HepG2 (cell line): ENCODE data around the gene LGALS7B. TPM values are rescaled to one million over a fixed set of nuclear protein-coding genes. Genes with fewer than 3 reads are reported as not detected.
A peak's percentile ranks its signal among the peaks of the same experiment; 100 is the strongest.
"Not testable (repeated sequence)": the region's sequence is repeated elsewhere in the genome, so short reads cannot be mapped to it uniquely, and the experiment has no call there.

ENCODE experiments used
- ATAC-seq: fragments of 200-7000 bp; cut with Tn5 transposase; 3 replicates; pipeline ENCODE4 v1.9.1; 2020; ENCODE audit warnings: mild to moderate bottlenecking, moderate library complexity
- BruUV-seq: library from RNA; stranded (reverse); fragments of 400-500 nt; replicated peaks from 2 replicates; lab custom pipeline; 2021; lab: Mats Ljungman, UMichigan
- CTCF ChIA-PET: fragments of 300-600 bp; formaldehyde crosslinking; extraction: SDS; loops from one replicate; lab custom pipeline; 2021; ENCODE audit warnings: low total read pairs, inconsistent platforms, low intra/inter-chr PET ratio; lab: Yijun Ruan, JAX
- POLR2A ChIA-PET: fragments of 350-600 bp; sonication (Branson Sonifier 250); formaldehyde crosslinking; loops from one replicate; lab custom pipeline; 2020; ENCODE audit warnings: antibody characterized with exemption, inconsistent platforms; lab: Yijun Ruan, JAX
- DNase-seq: peaks from one replicate; pipeline ENCODE4 v3.0.0-alpha.2; 2015; ENCODE audit warnings: low spot score
- FAIRE-seq: peaks from 3 replicates; lab custom pipeline; 2011; peaks lifted over from hg19 to GRCh38; lab: Jason Lieb, UNC
- H2AFZ ChIP-seq: one replicate; pipeline ENCODE4 v1.6.1; 2011; ENCODE audit warnings: low read length, inconsistent platforms
- H3K27ac ChIP-seq: fragments of 300-600 bp; 3 replicates; pipeline ENCODE4 v1.8.0; 2011; ENCODE audit warnings: mixed run types, mild to moderate bottlenecking, mixed read lengths, low read length, inconsistent platforms; ENCODE audit not compliant: insufficient read depth; ENCODE audit errors: extremely low read length
- H3K27me3 ChIP-seq, 2 experiments: fragments of 200-600 bp in 1 of 2; 2 replicates in 1 of 2; 3 replicates in 1 of 2; pipeline versions ENCODE4 v1.6.0 to v1.8.0; 2011; ENCODE audit warnings: low read length in 2 of 2, mild to moderate bottlenecking in 2 of 2, moderate library complexity in 2 of 2, inconsistent platforms in 1 of 2; ENCODE audit not compliant: insufficient read depth in 2 of 2, control insufficient read depth in 1 of 2
- H3K36me3 ChIP-seq, 2 experiments: fragments of 200-600 bp in 1 of 2; replicated peaks in 1 of 2; 2 replicates in 1 of 2; 3 replicates in 1 of 2; pipeline versions ENCODE4 v1.5.1 to v1.8.0; 2011; ENCODE audit warnings: low read length in 2 of 2, inconsistent platforms in 1 of 2; ENCODE audit not compliant: insufficient read depth in 2 of 2, control insufficient read depth in 1 of 2
- H3K4me1 ChIP-seq: 2 replicates; pipeline ENCODE4 v1.5.1; 2012; ENCODE audit warnings: low read length, inconsistent platforms; ENCODE audit not compliant: insufficient read depth
- H3K4me2 ChIP-seq: 2 replicates; pipeline ENCODE4 v1.6.0; 2011; ENCODE audit warnings: low read depth, low read length, inconsistent platforms
- H3K4me3 ChIP-seq, 3 experiments: fragments of 200-600 bp in 1 of 3; sonication (generic), shearing (Covaris generic) in 1 of 3; replicated peaks in 1 of 3; 2 replicates each; pipeline ENCODE4 v1.5.1; 2011 to 2016; ENCODE audit warnings: low read length in 3 of 3, inconsistent platforms in 2 of 3, low read depth in 2 of 3, mild to moderate bottlenecking in 2 of 3, control low read depth in 1 of 3, mixed read lengths in 1 of 3; ENCODE audit not compliant: insufficient read depth in 1 of 3
- H3K79me2 ChIP-seq: one replicate; pipeline ENCODE4 v1.6.1; 2011; ENCODE audit warnings: low read length, inconsistent platforms; ENCODE audit not compliant: insufficient read depth
- H3K9ac ChIP-seq: 2 replicates; pipeline ENCODE4 v1.6.0; 2011; ENCODE audit warnings: mild to moderate bottlenecking, low read depth, low read length, inconsistent platforms; ENCODE audit not compliant: insufficient read depth
- H3K9me3 ChIP-seq: 2 replicates; pipeline ENCODE4 v1.5.1; 2012; ENCODE audit warnings: mild to moderate bottlenecking, low read length
- H4K20me1 ChIP-seq: 2 replicates; pipeline ENCODE4 v1.6.0; 2011; ENCODE audit warnings: inconsistent platforms, mild to moderate bottlenecking, low read length, moderate library complexity; ENCODE audit not compliant: insufficient read depth
- YEATS2 ChIP-seq: sonication (generic); formaldehyde crosslinking; IDR thresholded peaks from 2 replicates; pipeline ENCODE4 v1.4.0; 2020; ENCODE audit warnings: missing genetic modification reagents, borderline replicate concordance
- WGBS: methylation state at CpG from one replicate; pipeline ENCODE4 v1.1.6; 2017; ENCODE audit warnings: low lambda C conversion rate; 5-methylcytosine and 5-hydroxymethylcytosine counted together
- in situ Hi-C: cut with HindIII; loops from 2 replicates; pipeline ENCODE4 v1.10.0; 2017; ENCODE audit warnings: low pct_unique_long_range_greater_than_20kb; ENCODE audit not compliant: extremely low pct_ligation_motif_present
- intact Hi-C: fragments of 100-400 bp; cut with micrococcal nuclease; formaldehyde crosslinking; loops from one replicate; pipeline ENCODE4 v1.10.0; 2022; ENCODE audit not compliant: unreplicated experiment
- polyA plus RNA-seq, 8 experiments: library from polyadenylated mRNA; depleted of rRNA in 3 of 8; stranded (reverse) in 7 of 8; unstranded in 1 of 8; fragments of >200 nt; fragmentation: Illumina TruSeq in 4 of 8; extraction: Trizol in 4 of 8; gene quantifications; 2 replicates each; pipeline versions ENCODE4 v1.2.1 to v1.2.3, GENCODE V29; 2011 to 2016; ENCODE audit warnings: low read depth in 4 of 8, missing spikeins in 1 of 8, mixed read lengths in 1 of 8; ENCODE audit not compliant: insufficient read depth in 1 of 8
- total RNA-seq, 5 experiments: library from RNA; depleted of rRNA; stranded (reverse); fragments of >200 nt; fragmentation: Illumina TruSeq; extraction: Trizol; gene quantifications; 2 replicates each; pipeline ENCODE4 v1.2.3, GENCODE V29; 2016; ENCODE audit warnings: low read depth in 1 of 5
- TF ChIP-seq, protein P1 (sequence below): sonication (generic); formaldehyde crosslinking; IDR thresholded peaks from 2 replicates; pipeline ENCODE4 v1.5.1; 2020; ENCODE audit warnings: mild to moderate bottlenecking, missing genetic modification reagents, moderate library complexity

LGALS7B gene
- total and polyA plus RNA-seq, 2 of the 13 experiments (the other 11 are each of a cell fraction or from before 2014, with no cell fraction given), result 1.7 to 2.1 TPM

- POLR2A ChIA-PET, result no interaction called here
- DNase-seq (no peak), FAIRE-seq (no peak), ATAC-seq (no peak; the same call in 2 of the 3 replicates)
- BruUV-seq, result no TSS peak
- Histone ChIP-seq H3K4me3 (no peak overlapping the region), H3K4me1 (peaks cover 12% of the 10 kb centered on the region), H3K27me3 (no peaks in the 10 kb centered on the region), H3K27ac (no peak overlapping the region), H3K36me3 (no peaks in the 10 kb centered on the region), H3K9me3 (no peaks in the 10 kb centered on the region), H3K79me2 (no peaks in the 10 kb centered on the region), H3K9ac (no peak overlapping the region), H4K20me1 (no peaks in the 10 kb centered on the region), H2AFZ (no peak overlapping the region), H3K4me2 (no peak overlapping the region)
- CTCF ChIA-PET, result interaction anchor here (0.8 kb wide), 1 partner anchor 118 kb away, joined by 3 read pairs; no protein-coding TSS in a partner anchor
- intact Hi-C loops (no loop called here), in situ Hi-C loops (no loop called here)
- 76% methylated on average over 7 of the region's 42 CpGs for WGBS
- TF ChIP-seq, protein P1, sequence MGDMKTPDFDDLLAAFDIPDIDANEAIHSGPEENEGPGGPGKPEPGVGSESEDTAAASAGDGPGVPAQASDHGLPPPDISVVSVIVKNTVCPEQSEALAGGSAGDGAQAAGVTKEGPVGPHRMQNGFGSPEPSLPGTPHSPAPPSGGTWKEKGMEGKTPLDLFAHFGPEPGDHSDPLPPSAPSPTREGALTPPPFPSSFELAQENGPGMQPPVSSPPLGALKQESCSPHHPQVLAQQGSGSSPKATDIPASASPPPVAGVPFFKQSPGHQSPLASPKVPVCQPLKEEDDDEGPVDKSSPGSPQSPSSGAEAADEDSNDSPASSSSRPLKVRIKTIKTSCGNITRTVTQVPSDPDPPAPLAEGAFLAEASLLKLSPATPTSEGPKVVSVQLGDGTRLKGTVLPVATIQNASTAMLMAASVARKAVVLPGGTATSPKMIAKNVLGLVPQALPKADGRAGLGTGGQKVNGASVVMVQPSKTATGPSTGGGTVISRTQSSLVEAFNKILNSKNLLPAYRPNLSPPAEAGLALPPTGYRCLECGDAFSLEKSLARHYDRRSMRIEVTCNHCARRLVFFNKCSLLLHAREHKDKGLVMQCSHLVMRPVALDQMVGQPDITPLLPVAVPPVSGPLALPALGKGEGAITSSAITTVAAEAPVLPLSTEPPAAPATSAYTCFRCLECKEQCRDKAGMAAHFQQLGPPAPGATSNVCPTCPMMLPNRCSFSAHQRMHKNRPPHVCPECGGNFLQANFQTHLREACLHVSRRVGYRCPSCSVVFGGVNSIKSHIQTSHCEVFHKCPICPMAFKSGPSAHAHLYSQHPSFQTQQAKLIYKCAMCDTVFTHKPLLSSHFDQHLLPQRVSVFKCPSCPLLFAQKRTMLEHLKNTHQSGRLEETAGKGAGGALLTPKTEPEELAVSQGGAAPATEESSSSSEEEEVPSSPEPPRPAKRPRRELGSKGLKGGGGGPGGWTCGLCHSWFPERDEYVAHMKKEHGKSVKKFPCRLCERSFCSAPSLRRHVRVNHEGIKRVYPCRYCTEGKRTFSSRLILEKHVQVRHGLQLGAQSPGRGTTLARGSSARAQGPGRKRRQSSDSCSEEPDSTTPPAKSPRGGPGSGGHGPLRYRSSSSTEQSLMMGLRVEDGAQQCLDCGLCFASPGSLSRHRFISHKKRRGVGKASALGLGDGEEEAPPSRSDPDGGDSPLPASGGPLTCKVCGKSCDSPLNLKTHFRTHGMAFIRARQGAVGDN (CRISPR knock-in tag), result peak; percentile 29; the same call in 1 of the 2 replicates
- no peak for TF ChIP-seq YEATS2 (CRISPR knock-in tag)
These were observed 19.3 kb upstream of the LGALS7B start for GRCh38 chr19:38769635-38770211.

DNA sequence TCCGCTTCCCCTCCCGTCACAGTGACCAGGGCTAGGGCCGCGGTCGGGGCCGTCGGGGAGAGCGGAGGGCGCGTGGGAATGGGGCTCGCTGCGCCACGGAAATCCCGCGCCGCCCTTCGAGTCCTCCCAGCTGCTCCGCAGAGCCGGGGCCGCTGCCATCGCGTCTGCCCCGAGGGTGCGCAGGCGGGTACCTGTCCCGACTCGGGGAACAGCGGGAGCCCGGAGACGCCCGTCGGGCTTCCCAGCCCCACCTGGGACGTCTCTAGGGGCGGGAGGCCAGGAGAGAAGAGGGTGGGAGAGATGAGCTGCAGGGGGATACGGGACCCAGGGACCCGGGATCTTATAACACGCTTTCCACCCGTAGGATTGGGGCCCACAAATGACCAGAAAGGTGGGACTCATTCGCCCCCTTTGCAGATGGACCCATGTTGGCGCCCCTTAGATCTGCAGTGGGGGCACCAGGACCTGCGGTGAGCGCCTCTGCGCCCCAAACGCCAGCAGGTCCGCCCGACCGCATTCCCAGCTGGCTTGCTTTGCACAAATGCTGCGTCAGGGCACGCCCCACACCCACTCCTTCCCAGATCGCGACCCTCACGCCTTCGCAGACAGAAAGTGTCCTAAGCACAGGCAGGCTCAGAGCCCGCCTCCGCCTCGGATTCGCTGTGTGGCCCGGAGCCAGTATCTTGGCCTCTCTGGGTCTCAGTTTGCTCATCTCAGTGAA lies 18.6 kb upstream of the LGALS7B start:
- intact Hi-C loops, H3K4me1 ChIP-seq, H3K9ac ChIP-seq, H3K79me2 ChIP-seq, H3K9me3 ChIP-seq, H3K27ac ChIP-seq, CTCF ChIA-PET, H3K4me3 ChIP-seq, H3K27me3 ChIP-seq, H3K36me3 ChIP-seq, POLR2A ChIA-PET, BruUV-seq, H2AFZ ChIP-seq, DNase-seq, H4K20me1 ChIP-seq, H3K4me2 ChIP-seq, ATAC-seq, in situ Hi-C loops, FAIRE-seq: not testable (repeated sequence)
- 96% methylated on average over 9 of the region's 58 CpGs for WGBS

DNA sequence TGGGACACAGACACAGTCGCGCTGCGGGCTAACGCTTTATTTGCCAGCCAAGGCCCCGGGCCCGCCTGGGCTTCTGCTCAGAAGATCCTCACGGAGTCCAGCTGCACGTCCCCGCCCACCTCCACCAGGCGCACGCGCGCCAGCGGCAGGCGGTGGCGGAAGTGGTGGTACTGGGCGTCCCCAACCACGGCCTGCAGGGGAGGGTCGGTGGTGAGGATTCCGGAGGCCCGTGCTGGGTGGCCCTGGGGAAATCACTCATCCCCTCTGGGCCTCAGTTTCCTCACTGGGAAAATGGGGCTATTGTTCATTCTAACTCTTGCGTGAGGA lies 18.1 kb upstream of the LGALS7B start:
- DNase-seq, intact Hi-C loops, H3K9me3 ChIP-seq, ATAC-seq, BruUV-seq, H3K27ac ChIP-seq, H3K36me3 ChIP-seq, H3K27me3 ChIP-seq, CTCF ChIA-PET, H3K4me1 ChIP-seq, H3K4me2 ChIP-seq, FAIRE-seq, H3K79me2 ChIP-seq, H3K4me3 ChIP-seq, H4K20me1 ChIP-seq, H2AFZ ChIP-seq, in situ Hi-C loops, H3K9ac ChIP-seq, POLR2A ChIA-PET: not testable (repeated sequence)
- whole genome bisulfite sequencing, result no CpG with 5 or more reads among the region's 22 CpGs
